Activated naive CD8-positive, alpha-beta T cell treated with anti-CD3 and anti-CD28 coated beads, Interleukin-2, amount 50 U/mL, for 24 hours (primary cell): ENCODE data around the gene TMEM165.

Experiments
- ATAC-seq: fragments of 150-1000 bp; cut with Tn5 transposase; one replicate; pipeline ENCODE4 v1.10.0; 2021
- DNase-seq: peaks from one replicate; pipeline ENCODE4 v3.0.0; 2021
- H3K27ac Mint-ChIP-seq: one replicate; pipeline ENCODE4 v1.8.0; 2021; ENCODE audit warnings: mild to moderate bottlenecking, mixed read lengths
- H3K27me3 Mint-ChIP-seq: one replicate; pipeline ENCODE4 v1.8.0; 2021; ENCODE audit warnings: mixed read lengths
- H3K36me3 Mint-ChIP-seq: one replicate; pipeline ENCODE4 v1.8.0; 2021; ENCODE audit warnings: low read depth, mixed read lengths
- H3K4me1 Mint-ChIP-seq: one replicate; pipeline ENCODE4 v1.8.0; 2021; ENCODE audit warnings: mixed read lengths
- H3K4me3 Mint-ChIP-seq: one replicate; pipeline ENCODE4 v1.8.0; 2021; ENCODE audit warnings: mild to moderate bottlenecking, moderate library complexity, mixed read lengths
- H3K9me3 Mint-ChIP-seq: one replicate; pipeline ENCODE4 v1.8.0; 2021; ENCODE audit warnings: mixed read lengths

TMEM165 gene

DNA sequence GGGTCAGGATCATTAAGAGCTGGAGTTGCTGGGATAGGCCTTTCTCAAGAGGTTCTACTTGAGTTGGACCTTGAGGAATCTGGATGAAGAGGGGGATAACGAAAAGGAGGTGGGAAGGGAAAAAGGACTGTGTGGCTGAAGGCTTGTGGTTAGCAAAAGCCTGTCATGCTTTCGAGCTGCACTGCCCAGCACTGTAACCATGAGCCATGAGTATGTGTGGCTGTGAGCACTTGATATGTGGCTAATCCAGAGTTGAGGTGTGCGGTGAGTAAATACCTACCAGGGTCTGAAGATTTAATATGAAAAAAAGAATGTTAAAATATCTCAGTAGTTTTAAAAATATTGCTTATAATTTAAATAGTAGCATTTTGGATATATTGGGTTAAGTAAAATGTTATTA is 11.4 kb downstream of the TMEM165 start:
- ATAC-seq (no peak), DNase-seq (no peak)
- H3K27ac Mint-ChIP-seq: no peak overlapping the region
- H3K36me3 Mint-ChIP-seq: peaks cover 47% of the 10 kb centered on the region
- H3K9me3 Mint-ChIP-seq: no peaks in the 10 kb centered on the region
- H3K4me3 Mint-ChIP-seq: no peak overlapping the region
- H3K27me3 Mint-ChIP-seq: no peaks in the 10 kb centered on the region
- peaks cover 39% of the 10 kb centered on the region for H3K4me1 Mint-ChIP-seq

- H3K4me3 Mint-ChIP-seq: no peak overlapping the region
- H3K9me3 Mint-ChIP-seq: no peaks in the 10 kb centered on the region
- no peaks in the 10 kb centered on the region for H3K27me3 Mint-ChIP-seq
- ATAC-seq (no peak), DNase-seq (no peak)
- H3K36me3 Mint-ChIP-seq: peaks cover 47% of the 10 kb centered on the region
- H3K27ac Mint-ChIP-seq: no peak overlapping the region
- peaks cover 39% of the 10 kb centered on the region for H3K4me1 Mint-ChIP-seq
Measured at GRCh38 chr4:55407764-55408163, 12.0 kb downstream of the TMEM165 start.

DNA sequence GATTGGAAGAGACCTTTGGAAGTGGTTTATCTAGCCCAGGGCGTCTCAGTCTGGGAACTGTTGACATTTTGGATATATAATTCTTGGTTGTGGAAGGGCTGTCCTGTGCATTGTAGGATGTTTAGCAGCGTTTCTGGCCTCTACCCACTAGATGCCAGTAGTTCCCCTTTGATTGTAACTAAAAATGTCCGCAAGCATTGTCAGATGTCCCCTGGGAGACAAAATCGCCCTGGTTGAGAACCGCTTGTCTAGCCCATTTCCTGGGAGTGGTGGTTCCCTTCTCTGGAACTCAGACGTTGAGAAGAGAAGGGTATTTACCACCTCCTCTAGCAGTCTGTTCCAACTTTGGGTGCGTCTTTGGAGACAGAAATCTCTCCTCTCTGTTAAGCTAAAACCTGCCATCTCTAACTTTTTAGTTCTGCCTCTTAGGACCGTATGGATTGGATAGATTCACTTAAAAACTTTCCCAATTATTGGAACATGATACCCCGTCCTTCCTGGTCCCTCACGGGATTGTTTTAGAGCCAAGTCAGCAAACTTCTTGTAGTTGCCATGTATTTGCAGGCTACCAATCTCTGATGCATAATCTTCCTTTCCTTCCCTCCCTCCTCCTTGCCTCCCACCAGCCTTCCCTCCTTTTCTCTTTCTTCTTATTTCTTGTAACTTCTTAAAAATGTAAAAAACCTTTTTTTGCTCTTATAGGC is 13.9 kb downstream of the TMEM165 start:
- H3K4me3 Mint-ChIP-seq: no peak overlapping the region
- H3K36me3 Mint-ChIP-seq: peaks cover 36% of the 10 kb centered on the region
- H3K27ac Mint-ChIP-seq: peak overlapping the region; percentile 10
- no peak for DNase-seq
- ATAC-seq: no peak
- H3K9me3 Mint-ChIP-seq: no peaks in the 10 kb centered on the region
- peaks cover 35% of the 10 kb centered on the region for H3K4me1 Mint-ChIP-seq
- H3K27me3 Mint-ChIP-seq: no peaks in the 10 kb centered on the region

GRCh38 chr4:55410431-55410830 is 14.7 kb downstream of the TMEM165 start:
- Mint-ChIP-seq H3K4me3 (no peak overlapping the region), H3K27ac (no peak overlapping the region), H3K9me3 (no peaks in the 10 kb centered on the region), H3K4me1 (peaks cover 31% of the 10 kb centered on the region), H3K36me3 (peaks cover 36% of the 10 kb centered on the region), H3K27me3 (no peaks in the 10 kb centered on the region)
- DNase-seq (no peak), ATAC-seq (no peak)

DNA sequence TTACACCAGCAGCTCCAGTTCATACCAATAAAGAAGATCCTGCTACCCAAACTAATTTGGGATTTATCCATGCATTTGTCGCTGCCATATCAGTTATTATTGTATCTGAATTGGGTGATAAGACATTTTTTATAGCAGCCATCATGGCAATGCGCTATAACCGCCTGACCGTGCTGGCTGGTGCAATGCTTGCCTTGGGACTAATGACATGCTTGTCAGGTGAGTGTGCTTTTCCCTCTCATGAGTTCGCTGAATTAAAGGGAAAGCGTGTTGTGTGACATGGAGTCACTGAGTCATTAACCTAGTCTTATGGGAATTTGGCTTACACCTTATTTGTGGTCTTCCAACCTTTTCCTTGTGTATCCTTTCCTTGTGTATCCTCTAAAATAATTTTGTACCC is 15.9 kb downstream of the TMEM165 start:
- H3K27me3 Mint-ChIP-seq: no peaks in the 10 kb centered on the region
- ATAC-seq (no peak), DNase-seq (no peak)
- H3K27ac Mint-ChIP-seq: no peak overlapping the region
- no peaks in the 10 kb centered on the region for H3K9me3 Mint-ChIP-seq
- peaks cover 31% of the 10 kb centered on the region for H3K36me3 Mint-ChIP-seq
- no peak overlapping the region for H3K4me3 Mint-ChIP-seq
- peaks cover 22% of the 10 kb centered on the region for H3K4me1 Mint-ChIP-seq

DNA sequence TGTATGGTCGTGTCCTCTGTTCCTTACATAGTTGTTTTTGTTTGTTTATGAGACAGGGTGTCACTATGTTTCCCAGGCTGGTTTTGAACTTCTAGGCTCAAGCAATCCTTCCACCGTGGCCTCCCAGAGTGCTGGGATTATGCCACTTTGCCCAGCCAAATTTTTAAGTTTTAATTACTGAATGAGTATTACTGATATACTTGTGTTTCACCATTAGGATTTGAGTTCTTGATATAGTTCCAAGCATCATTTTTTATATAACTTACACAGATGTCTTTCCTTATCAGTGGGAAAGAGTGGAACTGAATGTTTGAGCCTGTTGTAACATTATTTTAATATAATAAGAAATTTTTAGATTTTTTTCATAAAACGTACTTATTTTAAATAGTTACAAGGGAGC is 20.4 kb downstream of the TMEM165 start:
- Mint-ChIP-seq H3K4me1 (peaks cover 3% of the 10 kb centered on the region), H3K4me3 (no peak overlapping the region), H3K27ac (no peak overlapping the region), H3K9me3 (no peaks in the 10 kb centered on the region), H3K36me3 (peaks cover 49% of the 10 kb centered on the region), H3K27me3 (no peaks in the 10 kb centered on the region)
- DNase-seq (no peak), ATAC-seq (no peak)

GRCh38 chr4:55424791-55425190 is 29.0 kb downstream of the TMEM165 start:
- Mint-ChIP-seq H3K4me3 (no peak overlapping the region), H3K27me3 (no peaks in the 10 kb centered on the region), H3K9me3 (no peaks in the 10 kb centered on the region), H3K36me3 (peaks cover 70% of the 10 kb centered on the region), H3K27ac (no peak overlapping the region), H3K4me1 (no peaks in the 10 kb centered on the region)
- ATAC-seq (no peak), DNase-seq (no peak)

DNA sequence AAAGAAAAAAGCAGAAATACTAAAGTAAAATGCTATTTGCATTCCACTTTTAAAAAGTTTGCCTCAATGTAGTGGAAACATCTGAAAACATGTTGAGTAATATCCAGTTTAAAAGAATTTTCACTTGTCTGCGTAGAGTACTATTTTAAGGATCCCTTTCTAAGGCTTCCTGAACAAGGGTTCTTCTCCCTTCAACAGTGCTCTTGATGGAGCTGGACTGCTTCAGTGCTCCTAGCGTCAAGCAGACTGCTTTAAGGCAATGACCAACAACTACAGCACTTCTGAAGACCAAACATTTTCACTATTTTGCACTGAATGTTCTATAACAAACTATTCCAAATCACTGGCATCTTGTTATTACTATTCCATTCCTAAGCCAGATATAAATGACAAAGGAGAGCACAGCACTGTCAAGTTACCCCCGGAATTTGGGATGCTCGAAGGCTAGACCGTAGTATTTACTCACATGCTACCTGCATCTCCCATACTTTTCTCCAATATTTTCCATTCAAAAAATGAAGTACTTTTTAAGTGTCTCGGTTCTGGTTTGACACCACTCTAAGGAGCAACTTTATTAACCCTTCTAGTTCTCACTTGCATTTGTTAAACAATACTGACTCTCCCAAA is 36.1 kb downstream of the TMEM165 start:
- H3K4me1 Mint-ChIP-seq: peaks cover 13% of the 10 kb centered on the region
- no peaks in the 10 kb centered on the region for H3K9me3 Mint-ChIP-seq
- peaks cover 37% of the 10 kb centered on the region for H3K36me3 Mint-ChIP-seq
- no peak for DNase-seq
- no peaks in the 10 kb centered on the region for H3K27me3 Mint-ChIP-seq
- peak overlapping the region; percentile 45 for H3K27ac Mint-ChIP-seq
- no peak overlapping the region for H3K4me3 Mint-ChIP-seq
- no peak for ATAC-seq

GRCh38 chr4:55435141-55435841 is 39.5 kb downstream of the TMEM165 start:
- ATAC-seq (peak; percentile 84), DNase-seq (peak; percentile 18)
- Mint-ChIP-seq H3K9me3 (no peaks in the 10 kb centered on the region), H3K36me3 (peaks cover 34% of the 10 kb centered on the region), H3K4me1 (peaks cover 13% of the 10 kb centered on the region), H3K27ac (peak overlapping the region; percentile 52), H3K27me3 (no peaks in the 10 kb centered on the region), H3K4me3 (no peak overlapping the region)

GRCh38 chr4:55437356-55437796 is 41.6 kb downstream of the TMEM165 start:
- no peak for DNase-seq
- H3K4me3 Mint-ChIP-seq: no peak overlapping the region
- peaks cover 13% of the 10 kb centered on the region for H3K4me1 Mint-ChIP-seq

DNA sequence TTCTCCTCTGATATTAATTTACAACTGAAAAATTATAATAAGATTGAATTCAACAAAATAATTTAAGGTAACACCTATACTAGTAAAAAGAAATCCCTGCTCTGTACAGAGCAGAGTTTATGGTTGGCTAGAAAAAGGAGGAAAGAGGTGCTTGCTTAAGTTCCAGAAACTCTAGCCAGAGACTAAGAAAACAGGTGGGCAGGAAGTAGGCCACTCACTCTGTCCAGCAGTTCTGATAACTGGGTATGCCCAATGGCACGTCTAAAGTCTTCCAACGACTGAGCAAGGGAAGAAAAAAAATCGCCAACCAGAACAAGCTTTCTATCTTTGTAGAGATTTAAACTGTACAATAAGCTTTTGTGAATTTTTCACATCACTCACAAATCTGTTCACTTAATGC is 42.1 kb downstream of the TMEM165 start:
- ATAC-seq (no peak), DNase-seq (no peak)
- peaks cover 13% of the 10 kb centered on the region for H3K4me1 Mint-ChIP-seq
- no peaks in the 10 kb centered on the region for H3K9me3 Mint-ChIP-seq
- no peaks in the 10 kb centered on the region for H3K27me3 Mint-ChIP-seq
- H3K4me3 Mint-ChIP-seq: no peak overlapping the region
- peaks cover 47% of the 10 kb centered on the region for H3K36me3 Mint-ChIP-seq
- H3K27ac Mint-ChIP-seq: no peak overlapping the region

More at GRCh38 chr4:55437356-55437796, 41.6 kb downstream of the TMEM165 start:
- Mint-ChIP-seq H3K27ac (no peak overlapping the region), H3K9me3 (no peaks in the 10 kb centered on the region), H3K27me3 (no peaks in the 10 kb centered on the region), H3K36me3 (peaks cover 44% of the 10 kb centered on the region)
- ATAC-seq: peak; percentile 63

GRCh38 chr4:55438314-55438713 is 42.6 kb downstream of the TMEM165 start:
- no peaks in the 10 kb centered on the region for H3K9me3 Mint-ChIP-seq
- no peak overlapping the region for H3K27ac Mint-ChIP-seq
- no peak for DNase-seq
- ATAC-seq: no peak
- H3K27me3 Mint-ChIP-seq: no peaks in the 10 kb centered on the region
- H3K4me3 Mint-ChIP-seq: no peak overlapping the region
- H3K36me3 Mint-ChIP-seq: peaks cover 45% of the 10 kb centered on the region
- H3K4me1 Mint-ChIP-seq: peaks cover 13% of the 10 kb centered on the region

GRCh38 chr4:55439023-55439422 is 43.3 kb downstream of the TMEM165 start:
- Mint-ChIP-seq H3K4me3 (no peak overlapping the region), H3K9me3 (no peaks in the 10 kb centered on the region), H3K4me1 (peaks cover 13% of the 10 kb centered on the region), H3K27me3 (no peaks in the 10 kb centered on the region), H3K27ac (no peak overlapping the region), H3K36me3 (peaks cover 48% of the 10 kb centered on the region)
- DNase-seq (no peak), ATAC-seq (no peak)

DNA sequence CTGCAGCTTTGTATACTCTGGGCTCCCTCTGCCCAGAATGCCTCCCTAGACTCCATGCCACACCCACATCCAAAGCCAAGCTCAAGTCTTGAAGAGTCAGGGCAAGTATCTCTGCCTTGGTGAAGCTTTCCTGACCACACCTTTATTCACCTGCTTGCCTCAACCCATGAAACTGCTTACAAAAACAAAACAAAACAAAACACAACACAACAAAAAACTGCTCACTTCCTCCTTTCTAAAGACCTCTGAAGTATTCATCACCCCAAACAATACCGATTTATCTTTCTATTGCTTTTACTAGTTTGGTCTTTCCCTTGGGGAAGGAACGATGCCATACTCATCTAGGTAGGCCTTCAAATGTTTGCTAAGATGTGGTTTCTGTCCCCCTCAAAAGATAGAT is 45.0 kb downstream of the TMEM165 start:
- ATAC-seq (no peak), DNase-seq (no peak)
- H3K9me3 Mint-ChIP-seq: no peaks in the 10 kb centered on the region
- no peaks in the 10 kb centered on the region for H3K4me1 Mint-ChIP-seq
- H3K36me3 Mint-ChIP-seq: peaks cover 40% of the 10 kb centered on the region
- no peaks in the 10 kb centered on the region for H3K27me3 Mint-ChIP-seq
- no peak overlapping the region for H3K27ac Mint-ChIP-seq
- no peak overlapping the region for H3K4me3 Mint-ChIP-seq

- Mint-ChIP-seq H3K4me1 (peaks cover 2% of the 10 kb centered on the region), H3K27me3 (no peaks in the 10 kb centered on the region), H3K27ac (no peak overlapping the region), H3K4me3 (no peak overlapping the region), H3K9me3 (no peaks in the 10 kb centered on the region), H3K36me3 (peaks cover 40% of the 10 kb centered on the region)
- peak; percentile 15 for ATAC-seq
- no peak for DNase-seq
Measured at GRCh38 chr4:55442541-55442940, 46.8 kb downstream of the TMEM165 start.
